MM.1S (cell line): ENCODE data around the gene CAMSAP1.

Experiments
- DNase-seq: peaks from one replicate; pipeline ENCODE4 v3.0.0-alpha.2; 2015
- H2AFZ ChIP-seq: fragments of 300-600 bp; sonication (generic); 2 replicates; pipeline ENCODE4 v1.6.0; 2016; ENCODE audit warnings: antibody characterized with exemption, low read length
- H3F3A ChIP-seq: fragments of 300-600 bp; sonication (generic); 2 replicates; pipeline ENCODE4 v1.6.1; 2016; ENCODE audit warnings: mild to moderate bottlenecking, antibody characterized with exemption, low read length, moderate library complexity, mixed read lengths; ENCODE audit not compliant: insufficient read depth
- H3K27ac ChIP-seq: fragments of 300-600 bp; sonication (generic); 2 replicates; pipeline ENCODE4 v1.5.1; 2016; ENCODE audit warnings: mild to moderate bottlenecking, low read length
- H3K27me3 ChIP-seq: fragments of 300-600 bp; sonication (generic); replicated peaks from 2 replicates; pipeline ENCODE4 v1.6.0; 2016; ENCODE audit warnings: low read length; ENCODE audit not compliant: insufficient read depth
- H3K36me3 ChIP-seq: fragments of 300-600 bp; sonication (generic); replicated peaks from 2 replicates; pipeline ENCODE4 v1.6.1; 2016; ENCODE audit warnings: mild to moderate bottlenecking, low read length, mixed read lengths; ENCODE audit not compliant: insufficient read depth
- H3K4me1 ChIP-seq: fragments of 300-600 bp; sonication (generic); 2 replicates; pipeline ENCODE4 v1.6.1; 2016; ENCODE audit warnings: low read length, mixed read lengths
- H3K4me2 ChIP-seq: fragments of 300-600 bp; sonication (generic); 2 replicates; pipeline ENCODE4 v1.6.0; 2016; ENCODE audit warnings: low read depth, low read length
- H3K4me3 ChIP-seq: fragments of 300-600 bp; sonication (generic); 2 replicates; pipeline ENCODE4 v1.5.1; 2016; ENCODE audit warnings: low read length, mixed read lengths
- H3K79me2 ChIP-seq: fragments of 300-600 bp; sonication (generic); 2 replicates; pipeline ENCODE4 v1.6.1; 2016; ENCODE audit warnings: mixed run types, low read length, mixed read lengths
- H3K9ac ChIP-seq: fragments of 300-600 bp; sonication (generic); 2 replicates; pipeline ENCODE4 v1.6.1; 2016; ENCODE audit warnings: low read length, mixed read lengths
- H3K9me2 ChIP-seq: fragments of 300-600 bp; sonication (generic); replicated peaks from 2 replicates; pipeline ENCODE4 v1.6.1; 2016; ENCODE audit warnings: mild to moderate bottlenecking, low read length, mixed read lengths; ENCODE audit not compliant: insufficient read depth
- H3K9me3 ChIP-seq: fragments of 300-600 bp; sonication (generic); replicated peaks from 2 replicates; pipeline ENCODE4 v1.6.1; 2016; ENCODE audit warnings: mild to moderate bottlenecking, low read length, mixed read lengths; ENCODE audit not compliant: insufficient read depth
- H4K20me1 ChIP-seq: fragments of 300-600 bp; sonication (generic); 2 replicates; pipeline ENCODE4 v1.6.1; 2016; ENCODE audit warnings: mild to moderate bottlenecking, low read length, moderate library complexity, mixed read lengths; ENCODE audit not compliant: insufficient read depth
- CTCF ChIP-seq: fragments of 300-600 bp; sonication (generic); IDR thresholded peaks from 2 replicates; pipeline ENCODE4 v1.5.1; 2016; ENCODE audit warnings: antibody characterized with exemption, low read length, mixed read lengths
- EZH2 ChIP-seq: fragments of 300-600 bp; sonication (generic); optimal IDR thresholded peaks from 2 replicates; pipeline ENCODE3; 2017; ENCODE audit warnings: low read depth, mild to moderate bottlenecking, antibody characterized with exemption, low read length, mixed read lengths
- EZH2phosphoT487 ChIP-seq: fragments of 300-600 bp; sonication (generic); IDR thresholded peaks from 2 replicates; pipeline ENCODE4 v1.6.1; 2018; ENCODE audit warnings: antibody characterized with exemption, low read length

CAMSAP1 gene

DNA sequence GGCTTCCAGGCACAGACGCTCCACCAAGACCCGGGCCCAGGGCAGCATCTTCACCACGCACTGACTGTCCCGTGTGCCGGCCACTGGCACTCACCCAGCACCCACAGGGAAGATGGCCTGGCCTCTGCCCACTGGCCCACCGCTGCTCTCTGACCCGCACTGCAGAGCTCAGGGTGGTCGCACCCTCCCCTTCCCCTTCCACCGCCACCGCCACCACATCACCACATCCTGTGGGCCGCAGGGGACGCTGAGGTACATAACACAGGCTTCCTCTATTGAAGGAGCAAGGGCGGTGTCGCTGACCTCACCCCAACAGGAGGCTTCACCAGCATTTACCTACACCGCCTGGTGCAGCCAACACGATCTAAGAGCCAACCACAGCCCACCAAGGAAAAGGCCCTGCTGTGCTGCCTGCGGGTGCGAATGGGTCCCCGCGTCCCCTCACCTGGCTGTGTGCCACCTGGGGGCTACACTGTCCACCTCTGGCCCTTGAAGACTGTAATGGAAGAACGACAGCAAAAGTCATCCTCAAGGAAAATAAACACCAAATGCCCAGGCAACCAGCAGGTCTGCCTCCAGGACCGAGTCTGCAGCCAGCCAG lies 101.8 kb downstream of the CAMSAP1 start:
- no peak for TF ChIP-seq EZH2phosphoT487
- no peak for TF ChIP-seq EZH2
- TF ChIP-seq CTCF: no peak
- Histone ChIP-seq H3K9me3 (no peaks in the 10 kb centered on the region), H3K4me1 (no peaks in the 10 kb centered on the region), H3K27ac (no peak overlapping the region), H3K9me2 (no peaks in the 10 kb centered on the region), H3K9ac (no peak overlapping the region), H3K4me2 (no peak overlapping the region), H3K36me3 (no peaks in the 10 kb centered on the region), H3F3A (no peaks in the 10 kb centered on the region), H4K20me1 (no peaks in the 10 kb centered on the region), H3K4me3 (no peak overlapping the region), H3K79me2 (no peaks in the 10 kb centered on the region), H2AFZ (no peak overlapping the region), H3K27me3 (no peaks in the 10 kb centered on the region)
- no peak for DNase-seq

DNA sequence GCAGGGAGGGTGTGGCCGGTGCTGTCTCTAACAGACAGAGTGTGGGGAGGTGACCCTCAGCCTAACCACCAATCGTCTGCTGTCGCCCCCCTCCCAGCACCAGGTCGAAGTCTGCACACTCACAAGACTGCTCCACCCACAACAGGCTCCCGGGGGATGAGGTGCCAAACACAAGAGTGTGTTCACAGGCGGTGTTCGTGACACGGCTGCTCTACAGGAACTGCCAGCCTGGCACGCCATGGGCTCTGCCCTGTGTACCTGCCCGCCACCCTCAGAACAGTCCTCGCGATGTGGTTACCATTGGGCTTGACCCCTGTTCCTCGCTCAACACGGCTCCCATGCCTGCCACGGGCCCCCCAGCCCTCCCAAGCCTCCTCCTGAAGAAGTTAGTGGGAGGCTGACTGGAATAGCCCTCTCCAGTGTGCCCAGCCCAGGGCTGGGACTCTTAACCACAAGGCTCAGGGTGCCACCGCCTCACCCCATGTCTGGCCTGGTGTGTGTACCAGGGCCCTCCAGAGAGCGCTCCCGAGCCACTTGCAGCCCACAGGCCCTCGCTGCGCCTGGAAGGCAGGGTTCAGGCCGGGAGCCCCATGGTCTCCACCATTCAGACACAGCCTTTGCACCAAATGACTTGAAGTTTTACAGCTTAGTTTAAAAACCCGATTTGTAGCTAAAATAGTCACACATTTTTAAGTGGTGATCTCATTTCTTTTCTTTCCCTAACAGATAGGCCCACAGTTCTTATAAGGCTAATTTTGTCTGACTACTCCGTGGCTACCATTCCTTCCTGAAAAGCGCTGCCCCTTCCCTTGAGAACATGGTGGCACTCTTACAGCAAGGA lies 102.5 kb downstream of the CAMSAP1 start:
- H3K4me2 ChIP-seq: no peak overlapping the region
- no peaks in the 10 kb centered on the region for H3K27me3 ChIP-seq
- no peak overlapping the region for H3K4me3 ChIP-seq
- no peak for DNase-seq
- no peaks in the 10 kb centered on the region for H3K4me1 ChIP-seq
- no peaks in the 10 kb centered on the region for H3K9me2 ChIP-seq
- no peaks in the 10 kb centered on the region for H3K36me3 ChIP-seq
- no peak overlapping the region for H3K27ac ChIP-seq
- no peak for TF ChIP-seq EZH2phosphoT487
- TF ChIP-seq CTCF: no peak
- no peak for TF ChIP-seq EZH2
- H2AFZ ChIP-seq: no peak overlapping the region
- H3F3A ChIP-seq: no peaks in the 10 kb centered on the region
- H3K9ac ChIP-seq: no peak overlapping the region
- H3K79me2 ChIP-seq: no peaks in the 10 kb centered on the region
- no peaks in the 10 kb centered on the region for H4K20me1 ChIP-seq
- H3K9me3 ChIP-seq: no peaks in the 10 kb centered on the region

GRCh38 chr9:135803441-135803840 lies 103.9 kb downstream of the CAMSAP1 start:
- Histone ChIP-seq H3K4me2 (no peak overlapping the region), H3F3A (no peaks in the 10 kb centered on the region), H4K20me1 (no peaks in the 10 kb centered on the region), H3K27me3 (peaks cover 8% of the 10 kb centered on the region; the same call in 1 of the 2 replicates), H3K9me2 (no peaks in the 10 kb centered on the region), H3K9me3 (no peaks in the 10 kb centered on the region), H3K9ac (no peak overlapping the region), H3K79me2 (no peaks in the 10 kb centered on the region), H3K4me1 (no peaks in the 10 kb centered on the region), H3K36me3 (no peaks in the 10 kb centered on the region), H2AFZ (no peak overlapping the region), H3K27ac (no peak overlapping the region), H3K4me3 (no peak overlapping the region)
- TF ChIP-seq EZH2phosphoT487 (no peak), CTCF (no peak), EZH2 (no peak)
- no peak for DNase-seq
